Measurements from ENCODE around the gene MANF.

The MANF gene

GRCh38 chr3:51391075-51391565 lies 6.0 kb downstream of the MANF start, which contains the start of gene RBM15B:
Gene RBM15B, plus strand, starts transcription at chr3:51391285. Its CDS starts 115 bp downstream, at chr3:51391400.
- H3K4me1 ChIP-seq, result peaks cover 86 to 89% (median 88%) of the 10 kb centered on the region in 10 experiments

GRCh38 chr3:51391566-51392354 lies 6.7 kb downstream of the MANF start:
- H4K20me1 ChIP-seq, result peaks cover 81 to 93% (median 90%) of the 10 kb centered on the region in 11 experiments
- H3K4me1 ChIP-seq, result peaks cover 86 to 88% (median 87%) of the 10 kb centered on the region in 10 experiments
- no peaks in the 10 kb centered on the region for H3K9me3 ChIP-seq (replicated peaks in 1 of 11)
- peak overlapping the region; percentile 84 to 99 (median 98) for H3K4me2 ChIP-seq
- peak overlapping the region; percentile 96 to 99 (median 99) for H3K27ac ChIP-seq
- TF ChIP-seq Cebpa-rat (IDR thresholded peaks at IDR 0.05), result no peak
- H3K27me3 ChIP-seq, result no peaks in the 10 kb centered on the region
- peak overlapping the region; percentile 76 to 94 (median 87) for H3K4me3 ChIP-seq
- peaks cover 74 to 89% (median 85%) of the 10 kb centered on the region in 11 experiments for H3K36me3 ChIP-seq
- H3K9ac ChIP-seq, result peak overlapping the region; percentile 99 to 100 (median 99)

More at GRCh38 chr3:51391075-51391565, 6.0 kb downstream of the MANF start, which contains the start of gene RBM15B:
- Histone ChIP-seq H3K4me2 (peak within 1 kb of the TSS; percentile 84 to 99 (median 98)), H3K9me3 (replicated peaks in 1 of 11) (no peaks in the 10 kb centered on the region), H4K20me1 (peaks cover 84 to 93% (median 90%) of the 10 kb centered on the region in 11 experiments), H3K27me3 (no peaks in the 10 kb centered on the region), H3K36me3 (peaks cover 68 to 89% (median 83%) of the 10 kb centered on the region in 11 experiments), H3K27ac (peak within 1 kb of the TSS; percentile 96 to 99 (median 99)), H3K4me3 (peak within 1 kb of the TSS; percentile 76 to 94 (median 87)), H3K9ac (peak within 1 kb of the TSS; percentile 99 to 100 (median 99))
- no peak for TF ChIP-seq Cebpa-rat (IDR thresholded peaks at IDR 0.05)

- peak overlapping the region; percentile 96 to 99 (median 99) for H3K27ac ChIP-seq
- H3K27me3 ChIP-seq, result no peaks in the 10 kb centered on the region
- H3K9me3 ChIP-seq (replicated peaks in 1 of 11), result no peaks in the 10 kb centered on the region
- peaks cover 73 to 93% (median 90%) of the 10 kb centered on the region in 11 experiments for H4K20me1 ChIP-seq
- peak overlapping the region; percentile 99 to 100 (median 99) for H3K9ac ChIP-seq
- H3K4me1 ChIP-seq, result peaks cover 78 to 86% (median 81%) of the 10 kb centered on the region in 10 experiments
- peak overlapping the region; percentile 84 to 99 (median 98) for H3K4me2 ChIP-seq
- peak overlapping the region; percentile 76 to 94 (median 87) for H3K4me3 ChIP-seq
- peaks cover 74 to 89% (median 85%) of the 10 kb centered on the region in 11 experiments for H3K36me3 ChIP-seq
- no peak for TF ChIP-seq Cebpa-rat (IDR thresholded peaks at IDR 0.05)
Measured at GRCh38 chr3:51392355-51393133, 7.5 kb downstream of the MANF start.

- H3K36me3 ChIP-seq, result peaks cover 74 to 89% (median 85%) of the 10 kb centered on the region in 11 experiments
- no peak for TF ChIP-seq Cebpa-rat (IDR thresholded peaks at IDR 0.05)
- no peaks in the 10 kb centered on the region for H3K27me3 ChIP-seq
- H3K4me2 ChIP-seq, result peak overlapping the region; percentile 84 to 99 (median 98)
- H3K4me1 ChIP-seq, result peaks cover 72 to 85% (median 77%) of the 10 kb centered on the region in 10 experiments
- H3K4me3 ChIP-seq, result peak overlapping the region in 9 of 10 experiments; percentile 76 to 94 (median 88); a peak in 16 of 20 replicates
- peak overlapping the region in 5 of 11 experiments; percentile 20 to 99 (median 99); a peak in 4 of 22 replicates for H3K27ac ChIP-seq
- H3K9me3 ChIP-seq (replicated peaks in 1 of 11), result no peaks in the 10 kb centered on the region
- peaks cover 68 to 93% (median 89%) of the 10 kb centered on the region in 11 experiments for H4K20me1 ChIP-seq
- peak overlapping the region; percentile 99 to 100 (median 99); a peak in 21 of 22 replicates for H3K9ac ChIP-seq
Measured at GRCh38 chr3:51393134-51393495, 8.0 kb downstream of the MANF start.

- Histone ChIP-seq H3K27ac (peak overlapping the region in 4 of 11 experiments; percentile 12 to 99 (median 58); a peak in 3 of 22 replicates), H3K4me2 (peak overlapping the region; percentile 84 to 99 (median 98)), H3K27me3 (no peaks in the 10 kb centered on the region), H3K4me1 (peaks cover 68 to 83% (median 75%) of the 10 kb centered on the region in 10 experiments), H3K9me3 (replicated peaks in 1 of 11) (no peaks in the 10 kb centered on the region), H3K9ac (peak overlapping the region; percentile 99 to 100 (median 99); a peak in 18 of 22 replicates), H4K20me1 (peaks cover 63 to 93% (median 89%) of the 10 kb centered on the region in 11 experiments), H3K36me3 (peaks cover 75 to 89% (median 85%) of the 10 kb centered on the region in 11 experiments), H3K4me3 (peak overlapping the region in 7 of 10 experiments; percentile 77 to 94 (median 89); a peak in 10 of 20 replicates)
- no peak for TF ChIP-seq Cebpa-rat (IDR thresholded peaks at IDR 0.05)
Measured at GRCh38 chr3:51393564-51393963, 8.5 kb downstream of the MANF start.

- no peaks in the 10 kb centered on the region for H3K27me3 ChIP-seq
- H3K9ac ChIP-seq, result peak overlapping the region; percentile 41 to 100 (median 99); a peak in 18 of 22 replicates
- no peak for TF ChIP-seq Cebpa-rat (IDR thresholded peaks at IDR 0.05)
- H3K4me3 ChIP-seq, result peak overlapping the region in 5 of 10 experiments; percentile 6 to 94 (median 77); a peak in 4 of 20 replicates
- peaks cover 54 to 93% (median 83%) of the 10 kb centered on the region in 11 experiments for H4K20me1 ChIP-seq
- peaks cover 76 to 89% (median 85%) of the 10 kb centered on the region in 11 experiments for H3K36me3 ChIP-seq
- peak overlapping the region; percentile 84 to 99 (median 98) for H3K4me2 ChIP-seq
- peaks cover 58 to 78% (median 71%) of the 10 kb centered on the region in 10 experiments for H3K4me1 ChIP-seq
- H3K27ac ChIP-seq, result peak overlapping the region in 1 of 11 experiments; percentile 12; a peak in 3 of 22 replicates
- no peaks in the 10 kb centered on the region for H3K9me3 ChIP-seq (replicated peaks in 1 of 11)
Measured at GRCh38 chr3:51394541-51394940, 9.4 kb downstream of the MANF start.

GRCh38 chr3:51395493-51396213 lies 10.6 kb downstream of the MANF start:
- Histone ChIP-seq H4K20me1 (peaks cover 43 to 93% (median 75%) of the 10 kb centered on the region in 11 experiments), H3K4me1 (peaks cover 47 to 78% (median 64%) of the 10 kb centered on the region in 10 experiments), H3K4me2 (peak overlapping the region; percentile 84 to 99 (median 98); a peak in 20 of 22 replicates), H3K27me3 (no peaks in the 10 kb centered on the region), H3K27ac (peak overlapping the region in 3 of 11 experiments; percentile 8 to 26 (median 11); a peak in 2 of 22 replicates), H3K4me3 (no peak overlapping the region), H3K9me3 (replicated peaks in 1 of 11) (no peaks in the 10 kb centered on the region), H3K36me3 (peaks cover 71 to 89% (median 86%) of the 10 kb centered on the region in 11 experiments), H3K9ac (peak overlapping the region; percentile 32 to 100 (median 99); a peak in 16 of 22 replicates)
- no peak for TF ChIP-seq Cebpa-rat (IDR thresholded peaks at IDR 0.05)

All from BLaER1 treated with 17β-estradiol and CSF1 and Interleukin-3, amounts not matched to agents 10 nM and 100 nM (cell line).